ENCODE measurements around the gene GOT1.

GRCh38 chr10:99450624-99451498, 20.4 kb upstream of the GOT1 start:
- TF ChIP-seq, protein P1, sequence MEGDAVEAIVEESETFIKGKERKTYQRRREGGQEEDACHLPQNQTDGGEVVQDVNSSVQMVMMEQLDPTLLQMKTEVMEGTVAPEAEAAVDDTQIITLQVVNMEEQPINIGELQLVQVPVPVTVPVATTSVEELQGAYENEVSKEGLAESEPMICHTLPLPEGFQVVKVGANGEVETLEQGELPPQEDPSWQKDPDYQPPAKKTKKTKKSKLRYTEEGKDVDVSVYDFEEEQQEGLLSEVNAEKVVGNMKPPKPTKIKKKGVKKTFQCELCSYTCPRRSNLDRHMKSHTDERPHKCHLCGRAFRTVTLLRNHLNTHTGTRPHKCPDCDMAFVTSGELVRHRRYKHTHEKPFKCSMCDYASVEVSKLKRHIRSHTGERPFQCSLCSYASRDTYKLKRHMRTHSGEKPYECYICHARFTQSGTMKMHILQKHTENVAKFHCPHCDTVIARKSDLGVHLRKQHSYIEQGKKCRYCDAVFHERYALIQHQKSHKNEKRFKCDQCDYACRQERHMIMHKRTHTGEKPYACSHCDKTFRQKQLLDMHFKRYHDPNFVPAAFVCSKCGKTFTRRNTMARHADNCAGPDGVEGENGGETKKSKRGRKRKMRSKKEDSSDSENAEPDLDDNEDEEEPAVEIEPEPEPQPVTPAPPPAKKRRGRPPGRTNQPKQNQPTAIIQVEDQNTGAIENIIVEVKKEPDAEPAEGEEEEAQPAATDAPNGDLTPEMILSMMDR (IDR thresholded peaks at IDR 0.05): no peak
- no peak for TF ChIP-seq POLR2AphosphoS5 (IDR thresholded peaks at IDR 0.05; ENCODE audit: low read depth, low read length)
- no peak for TF ChIP-seq TCF7L2 (IDR thresholded peaks at IDR 0.05; ENCODE audit: low read depth, low read length)
- TF ChIP-seq, protein P2, sequence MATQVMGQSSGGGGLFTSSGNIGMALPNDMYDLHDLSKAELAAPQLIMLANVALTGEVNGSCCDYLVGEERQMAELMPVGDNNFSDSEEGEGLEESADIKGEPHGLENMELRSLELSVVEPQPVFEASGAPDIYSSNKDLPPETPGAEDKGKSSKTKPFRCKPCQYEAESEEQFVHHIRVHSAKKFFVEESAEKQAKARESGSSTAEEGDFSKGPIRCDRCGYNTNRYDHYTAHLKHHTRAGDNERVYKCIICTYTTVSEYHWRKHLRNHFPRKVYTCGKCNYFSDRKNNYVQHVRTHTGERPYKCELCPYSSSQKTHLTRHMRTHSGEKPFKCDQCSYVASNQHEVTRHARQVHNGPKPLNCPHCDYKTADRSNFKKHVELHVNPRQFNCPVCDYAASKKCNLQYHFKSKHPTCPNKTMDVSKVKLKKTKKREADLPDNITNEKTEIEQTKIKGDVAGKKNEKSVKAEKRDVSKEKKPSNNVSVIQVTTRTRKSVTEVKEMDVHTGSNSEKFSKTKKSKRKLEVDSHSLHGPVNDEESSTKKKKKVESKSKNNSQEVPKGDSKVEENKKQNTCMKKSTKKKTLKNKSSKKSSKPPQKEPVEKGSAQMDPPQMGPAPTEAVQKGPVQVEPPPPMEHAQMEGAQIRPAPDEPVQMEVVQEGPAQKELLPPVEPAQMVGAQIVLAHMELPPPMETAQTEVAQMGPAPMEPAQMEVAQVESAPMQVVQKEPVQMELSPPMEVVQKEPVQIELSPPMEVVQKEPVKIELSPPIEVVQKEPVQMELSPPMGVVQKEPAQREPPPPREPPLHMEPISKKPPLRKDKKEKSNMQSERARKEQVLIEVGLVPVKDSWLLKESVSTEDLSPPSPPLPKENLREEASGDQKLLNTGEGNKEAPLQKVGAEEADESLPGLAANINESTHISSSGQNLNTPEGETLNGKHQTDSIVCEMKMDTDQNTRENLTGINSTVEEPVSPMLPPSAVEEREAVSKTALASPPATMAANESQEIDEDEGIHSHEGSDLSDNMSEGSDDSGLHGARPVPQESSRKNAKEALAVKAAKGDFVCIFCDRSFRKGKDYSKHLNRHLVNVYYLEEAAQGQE (IDR thresholded peaks at IDR 0.05; ENCODE audit: insufficient read depth in 1 of 2, low read depth in 2 of 2, low read length in 1 of 2): no peak
- TF ChIP-seq SIN3A (IDR thresholded peaks at IDR 0.05; ENCODE audit: borderline replicate concordance, insufficient read depth, low read depth, low read length): no peak
